Stimulated activated memory B cell treated with anti-CD40 and anti-IgM and Interleukin-4, amounts not matched to agents 10 μg/mL and 1 μg/mL and 100 μg/mL, for 72 hours (primary cell): ENCODE measurements around the gene DGKA.
"Not testable (repeated sequence)": the region's sequence is repeated elsewhere in the genome, so short reads cannot be mapped to it uniquely, and the experiment has no call there.

Source experiments
- ATAC-seq: fragments of 150-1000 bp; cut with Tn5 transposase; 2 replicates; pipeline ENCODE4 v1.10.0; 2021
- H3K27ac Mint-ChIP-seq: one replicate; pipeline ENCODE4 v1.8.0; 2022; ENCODE audit warnings: mild to moderate bottlenecking, mixed read lengths
- H3K27me3 Mint-ChIP-seq: one replicate; pipeline ENCODE4 v1.8.0; 2022; ENCODE audit warnings: mixed read lengths
- H3K36me3 Mint-ChIP-seq: one replicate; pipeline ENCODE4 v1.8.0; 2022; ENCODE audit warnings: mixed read lengths
- H3K4me1 Mint-ChIP-seq: one replicate; pipeline ENCODE4 v1.8.0; 2022; ENCODE audit warnings: mixed read lengths
- H3K4me3 Mint-ChIP-seq: one replicate; pipeline ENCODE4 v1.8.0; 2022; ENCODE audit warnings: mild to moderate bottlenecking, moderate library complexity, mixed read lengths
- H3K9me3 Mint-ChIP-seq: one replicate; pipeline ENCODE4 v1.8.0; 2022; ENCODE audit warnings: mixed read lengths

DGKA gene

DNA sequence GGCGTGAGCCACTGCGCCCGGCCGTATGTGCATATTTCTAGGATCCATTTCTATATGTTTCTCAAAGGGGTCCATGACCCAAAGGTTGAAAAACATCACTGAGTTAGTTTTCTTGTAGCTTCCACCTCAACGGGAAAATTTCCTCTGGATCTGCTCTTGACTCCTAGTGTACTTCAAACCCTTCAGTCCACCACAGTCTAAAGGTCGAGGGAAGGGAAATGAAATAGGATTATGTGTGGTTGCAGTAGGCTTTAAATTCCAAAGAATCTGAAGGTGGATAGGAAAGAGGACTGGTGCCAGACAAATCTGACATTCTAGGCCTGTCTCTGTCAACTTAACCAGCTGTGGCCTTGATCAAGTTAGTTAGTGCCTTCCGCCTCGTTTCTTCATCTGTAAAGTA, 64.4 kb downstream of the DGKA start:
- no peaks in the 10 kb centered on the region for H3K9me3 Mint-ChIP-seq
- H3K36me3 Mint-ChIP-seq, result peaks cover 45% of the 10 kb centered on the region
- ATAC-seq, result no peak

DNA sequence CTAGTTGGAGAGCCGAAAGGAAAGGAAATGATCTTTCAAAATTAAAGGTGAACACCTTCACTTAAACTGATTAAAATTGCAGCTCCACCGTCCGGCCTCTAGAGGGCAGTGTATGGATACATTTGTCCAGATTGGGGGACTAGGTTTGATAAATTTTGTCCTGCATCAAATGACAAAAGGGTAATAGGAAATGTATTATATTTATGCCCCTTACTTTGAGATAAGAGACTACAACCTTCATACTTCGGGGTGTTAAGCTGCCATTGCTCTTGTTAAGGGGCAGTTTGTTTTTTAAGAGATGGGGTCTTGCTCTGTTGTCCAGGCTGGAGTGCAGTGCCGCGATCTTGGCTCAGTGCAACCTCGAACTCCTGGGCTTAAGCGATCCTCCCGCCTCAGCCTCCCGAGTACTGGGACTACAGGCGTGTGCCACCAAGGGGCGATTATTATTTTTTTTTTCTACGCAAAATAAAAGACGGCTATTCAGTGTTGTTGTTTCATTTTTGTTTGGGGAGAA, 65.3 kb downstream of the DGKA start:
- Mint-ChIP-seq H3K4me1 (peaks cover 19% of the 10 kb centered on the region), H3K27me3 (no peaks in the 10 kb centered on the region), H3K27ac (peak overlapping the region; percentile 78), H3K9me3 (no peaks in the 10 kb centered on the region), H3K4me3 (peak overlapping the region; percentile 93), H3K36me3 (peaks cover 36% of the 10 kb centered on the region)
- no peak for ATAC-seq

More for the DNA sequence above, 64.4 kb downstream of the DGKA start:
- Mint-ChIP-seq H3K27me3 (no peaks in the 10 kb centered on the region), H3K4me1 (peaks cover 19% of the 10 kb centered on the region), H3K27ac (no peak overlapping the region), H3K4me3 (no peak overlapping the region)

DNA sequence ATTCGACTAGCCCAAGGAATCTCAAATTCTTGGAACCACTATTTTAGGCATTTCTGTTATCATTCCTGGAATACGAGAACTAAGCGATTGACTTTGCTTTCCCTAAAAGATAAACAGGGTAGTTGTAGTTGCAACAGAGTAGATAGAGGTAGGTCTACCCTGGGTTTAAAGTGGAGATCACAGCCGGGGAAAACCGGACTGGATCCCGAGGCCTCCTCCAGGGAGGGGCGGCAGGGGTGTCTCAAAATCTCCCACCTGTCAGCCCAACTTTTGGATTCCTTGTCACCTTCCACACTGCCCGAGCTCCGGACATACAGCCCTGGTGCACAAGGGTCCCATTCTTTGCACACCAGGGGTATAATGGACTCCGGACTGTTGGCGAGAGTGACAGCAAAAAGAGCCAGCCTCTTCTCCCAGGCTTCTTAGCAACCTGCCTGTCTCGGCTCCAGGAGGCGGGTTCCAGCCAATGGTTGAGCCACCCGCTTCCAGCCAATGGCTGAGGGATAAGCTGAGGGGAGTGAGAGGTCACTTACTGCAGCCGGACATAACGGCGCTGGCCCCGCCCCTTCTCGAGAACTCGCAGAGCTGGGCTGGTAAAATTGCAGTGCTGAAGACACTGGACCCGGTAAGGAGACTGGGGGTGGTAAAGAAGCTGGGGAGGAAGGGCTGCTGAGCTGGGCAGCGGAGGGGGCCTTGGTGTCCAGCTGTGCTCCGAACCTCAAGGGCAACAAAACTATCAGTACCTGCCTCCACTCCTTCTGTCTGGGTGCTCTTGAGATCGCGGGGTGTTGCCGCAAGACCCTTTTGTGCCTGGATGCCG, 66.0 kb downstream of the DGKA start, which contains the start of gene SUOX:
Gene SUOX (plus strand): TSS at position 562 of the 820 bp plus-strand sequence. CDS start 4,946 bp downstream, outside the sequence.
- no peaks in the 10 kb centered on the region for H3K27me3 Mint-ChIP-seq
- peak within 1 kb of the TSS; percentile 78 for H3K27ac Mint-ChIP-seq
- ATAC-seq, result peak; percentile 95
- H3K9me3 Mint-ChIP-seq, result no peaks in the 10 kb centered on the region
- peak within 1 kb of the TSS; percentile 93 for H3K4me3 Mint-ChIP-seq
- H3K4me1 Mint-ChIP-seq, result peaks cover 19% of the 10 kb centered on the region
- peaks cover 30% of the 10 kb centered on the region for H3K36me3 Mint-ChIP-seq

- no peaks in the 10 kb centered on the region for H3K27me3 Mint-ChIP-seq
- no peaks in the 10 kb centered on the region for H3K9me3 Mint-ChIP-seq
- H3K4me1 Mint-ChIP-seq, result peaks cover 19% of the 10 kb centered on the region
- peaks cover 24% of the 10 kb centered on the region for H3K36me3 Mint-ChIP-seq
- peak overlapping the region; percentile 78 for H3K27ac Mint-ChIP-seq
- H3K4me3 Mint-ChIP-seq, result peak overlapping the region; percentile 93
- peak; percentile 46 for ATAC-seq
Observed at GRCh38 chr12:55997535-55997859, 66.5 kb downstream of the DGKA start.

DNA sequence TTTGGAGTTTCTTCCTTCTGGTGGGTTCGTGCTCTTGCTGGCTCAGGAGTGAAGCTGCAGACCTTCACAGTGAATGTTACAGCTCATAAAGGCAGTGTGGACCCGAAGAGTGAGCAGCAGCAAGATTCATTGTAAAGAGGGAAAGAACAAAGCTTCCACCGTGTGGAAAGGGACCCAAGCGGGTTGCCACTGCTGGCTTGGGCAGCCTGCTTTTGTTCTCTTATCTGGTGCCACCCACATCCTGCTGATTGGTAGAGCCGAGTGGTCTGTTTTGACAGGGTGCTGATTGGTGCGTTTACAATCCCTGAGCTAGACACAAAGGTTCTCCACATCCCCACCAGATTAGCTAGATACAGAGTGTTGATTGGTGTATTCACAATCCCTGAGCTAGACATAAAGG, 68.6 kb downstream of the DGKA start:
- not testable (repeated sequence) for H3K27ac Mint-ChIP-seq, H3K27me3 Mint-ChIP-seq, H3K9me3 Mint-ChIP-seq, ATAC-seq, H3K4me3 Mint-ChIP-seq
- Mint-ChIP-seq H3K36me3 (peaks cover 13% of the 10 kb centered on the region), H3K4me1 (peaks cover 19% of the 10 kb centered on the region)

- H3K36me3 Mint-ChIP-seq, result peaks cover 14% of the 10 kb centered on the region
- not testable (repeated sequence) for H3K27me3 Mint-ChIP-seq, H3K9me3 Mint-ChIP-seq, H3K4me3 Mint-ChIP-seq, H3K27ac Mint-ChIP-seq, ATAC-seq
- H3K4me1 Mint-ChIP-seq, result peaks cover 19% of the 10 kb centered on the region
Observed at GRCh38 chr12:55999999-56000540, 69.1 kb downstream of the DGKA start.

GRCh38 chr12:56001487-56002100, 70.6 kb downstream of the DGKA start:
- H3K9me3 Mint-ChIP-seq, result no peaks in the 10 kb centered on the region
- H3K36me3 Mint-ChIP-seq, result peaks cover 9% of the 10 kb centered on the region
- peaks cover 11% of the 10 kb centered on the region for H3K4me1 Mint-ChIP-seq
- H3K27ac Mint-ChIP-seq, result no peak overlapping the region
- no peaks in the 10 kb centered on the region for H3K27me3 Mint-ChIP-seq
- ATAC-seq, result no peak
- H3K4me3 Mint-ChIP-seq, result no peak overlapping the region

GRCh38 chr12:56003376-56003775, 72.4 kb downstream of the DGKA start:
- not testable (repeated sequence) for ATAC-seq, H3K9me3 Mint-ChIP-seq, H3K36me3 Mint-ChIP-seq, H3K27me3 Mint-ChIP-seq, H3K4me3 Mint-ChIP-seq, H3K27ac Mint-ChIP-seq
- H3K4me1 Mint-ChIP-seq, result peaks cover 13% of the 10 kb centered on the region
